ENCODE data around the gene MYF5. TPM values are rescaled to one million over a fixed set of nuclear protein-coding genes. Genes with fewer than 3 reads are reported as not detected.

Gene MYF5
- total RNA-seq, 2 donors from 2014 or later: not detected

DNA sequence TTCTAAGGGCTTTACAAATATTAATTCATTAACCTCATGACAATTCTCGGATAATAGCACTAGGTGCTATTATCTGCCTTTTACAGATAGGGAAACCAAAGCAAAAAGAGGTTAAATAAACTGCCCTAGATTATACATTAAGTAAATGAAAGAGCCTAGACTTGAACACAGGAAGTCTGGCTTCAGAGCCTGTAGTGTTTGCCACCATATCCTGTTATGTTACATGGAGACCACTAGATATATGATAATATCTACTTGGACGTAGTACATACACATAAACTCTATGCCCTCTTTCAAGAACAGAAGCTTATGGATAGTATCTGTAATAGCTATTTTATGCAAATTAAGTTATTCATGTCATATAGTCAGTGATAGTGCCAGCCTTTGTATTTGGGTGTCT is 26.2 kb upstream of the MYF5 start:
- Histone ChIP-seq H3K4me1 (no peaks in the 10 kb centered on the region), H3K4me3 (no peak overlapping the region), H3K27ac (no peak overlapping the region), H3K27me3 (no peaks in the 10 kb centered on the region), H3K36me3 (replicated peaks in 1 of 2; ENCODE audit: insufficient read depth in 1 of 2, low read depth in 2 of 2) (no peaks in the 10 kb centered on the region), H3K9me3 (no peaks in the 10 kb centered on the region)
- ATAC-seq (no peak), DNase-seq (no peak)
- no peak for TF ChIP-seq POLR2A (IDR thresholded peaks at IDR 0.05)
- 40 to 42% methylated on average over 2 of the region's 2 CpGs for WGBS, 2 donors
- intact Hi-C loops (cut with DNase I): no loop called here

DNA sequence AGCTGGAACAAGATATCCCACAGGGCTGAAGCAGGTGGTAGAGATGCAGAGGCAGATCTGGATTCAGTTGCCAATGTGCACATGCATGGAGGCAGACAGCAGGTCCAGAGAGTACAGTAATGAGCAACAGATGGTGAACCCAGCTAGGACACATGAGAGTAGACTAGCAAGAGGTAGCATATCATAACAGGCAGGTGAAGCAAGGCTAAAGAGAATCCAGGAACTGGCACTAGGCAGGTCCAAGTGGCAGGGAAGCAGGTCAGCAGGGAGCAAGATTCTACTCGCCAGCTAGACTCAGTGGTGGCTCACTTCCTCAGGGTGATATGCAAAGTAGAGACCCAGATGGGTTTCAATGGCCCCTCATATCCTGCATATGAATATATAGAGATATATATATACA is 24.6 kb upstream of the MYF5 start:
- no peaks in the 10 kb centered on the region for H3K36me3 ChIP-seq (replicated peaks in 1 of 2; ENCODE audit: insufficient read depth in 1 of 2, low read depth in 2 of 2)
- H3K9me3 ChIP-seq: no peaks in the 10 kb centered on the region
- no peak overlapping the region for H3K27ac ChIP-seq
- intact Hi-C loops (cut with DNase I): no loop called here
- no peak overlapping the region for H3K4me3 ChIP-seq
- 80 to 88% methylated on average over 1 of the region's 1 CpG for WGBS, 2 donors
- TF ChIP-seq, protein P1, sequence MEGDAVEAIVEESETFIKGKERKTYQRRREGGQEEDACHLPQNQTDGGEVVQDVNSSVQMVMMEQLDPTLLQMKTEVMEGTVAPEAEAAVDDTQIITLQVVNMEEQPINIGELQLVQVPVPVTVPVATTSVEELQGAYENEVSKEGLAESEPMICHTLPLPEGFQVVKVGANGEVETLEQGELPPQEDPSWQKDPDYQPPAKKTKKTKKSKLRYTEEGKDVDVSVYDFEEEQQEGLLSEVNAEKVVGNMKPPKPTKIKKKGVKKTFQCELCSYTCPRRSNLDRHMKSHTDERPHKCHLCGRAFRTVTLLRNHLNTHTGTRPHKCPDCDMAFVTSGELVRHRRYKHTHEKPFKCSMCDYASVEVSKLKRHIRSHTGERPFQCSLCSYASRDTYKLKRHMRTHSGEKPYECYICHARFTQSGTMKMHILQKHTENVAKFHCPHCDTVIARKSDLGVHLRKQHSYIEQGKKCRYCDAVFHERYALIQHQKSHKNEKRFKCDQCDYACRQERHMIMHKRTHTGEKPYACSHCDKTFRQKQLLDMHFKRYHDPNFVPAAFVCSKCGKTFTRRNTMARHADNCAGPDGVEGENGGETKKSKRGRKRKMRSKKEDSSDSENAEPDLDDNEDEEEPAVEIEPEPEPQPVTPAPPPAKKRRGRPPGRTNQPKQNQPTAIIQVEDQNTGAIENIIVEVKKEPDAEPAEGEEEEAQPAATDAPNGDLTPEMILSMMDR (IDR thresholded peaks at IDR 0.05): no peak
- no peak for TF ChIP-seq POLR2A (IDR thresholded peaks at IDR 0.05)
- no peaks in the 10 kb centered on the region for H3K4me1 ChIP-seq
- ATAC-seq (no peak), DNase-seq (no peak)
- H3K27me3 ChIP-seq: no peaks in the 10 kb centered on the region

DNA sequence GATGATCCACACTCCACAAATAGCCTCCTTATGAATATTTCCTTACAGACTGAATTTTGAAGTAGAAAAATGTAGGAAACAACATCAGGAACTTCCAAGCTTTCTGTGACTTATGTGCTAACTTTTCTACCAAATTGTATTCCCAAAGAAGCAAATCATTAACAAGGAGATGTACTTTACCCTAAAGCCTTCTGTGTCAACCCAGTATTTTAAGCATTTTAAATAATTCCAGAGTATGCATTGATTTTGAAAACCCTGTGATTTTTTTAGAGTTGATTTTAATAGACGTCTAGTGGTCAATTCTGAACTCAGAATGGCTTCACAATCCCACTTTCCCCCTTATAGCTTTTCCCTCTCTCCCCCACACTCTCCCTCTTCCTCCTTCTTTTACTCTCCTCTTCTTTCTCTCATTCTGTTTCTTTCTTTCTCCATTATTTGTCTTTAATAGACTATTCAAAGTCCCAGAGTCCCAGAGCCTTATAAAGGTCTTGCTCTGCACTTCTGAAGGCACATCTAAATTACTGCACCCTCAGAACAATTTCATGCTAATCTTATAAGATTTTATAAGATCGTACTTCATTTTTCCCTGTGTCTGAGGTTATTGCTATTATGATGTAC is 19.3 kb upstream of the MYF5 start:
- Histone ChIP-seq H3K9me3 (no peaks in the 10 kb centered on the region), H3K4me1 (no peaks in the 10 kb centered on the region), H3K36me3 (replicated peaks in 1 of 2; ENCODE audit: insufficient read depth in 1 of 2, low read depth in 2 of 2) (no peaks in the 10 kb centered on the region), H3K27ac (no peak overlapping the region), H3K27me3 (no peaks in the 10 kb centered on the region), H3K4me3 (no peak overlapping the region)
- TF ChIP-seq POLR2A (IDR thresholded peaks at IDR 0.05): no peak
- TF ChIP-seq, protein P1 (IDR thresholded peaks at IDR 0.05): no peak
- intact Hi-C loops (cut with DNase I): no loop called here
- ATAC-seq (no peak), DNase-seq (no peak)
- WGBS, 2 donors: 50% methylated on average over 2 of the region's 2 CpGs

DNA sequence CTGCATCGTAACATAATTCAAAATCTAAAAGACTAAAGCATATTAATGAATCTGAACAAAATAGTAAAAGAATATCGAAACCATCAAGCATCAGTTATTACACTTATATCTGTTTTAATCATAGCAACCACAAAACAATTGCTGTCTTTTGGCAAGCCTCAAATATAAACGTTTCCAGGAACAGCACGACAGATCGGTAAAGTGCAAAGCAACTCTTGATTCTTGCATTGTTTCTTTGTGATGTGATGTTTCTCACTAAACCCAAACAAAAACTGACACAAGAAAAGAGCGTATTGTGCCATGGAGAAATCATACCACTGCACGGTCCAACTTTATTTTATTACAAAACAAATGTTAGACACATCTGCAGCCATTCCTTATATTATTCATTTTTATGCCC is 18.5 kb upstream of the MYF5 start:
- no peaks in the 10 kb centered on the region for H3K27me3 ChIP-seq
- no peak for DNase-seq
- 73 to 76% methylated on average over 7 of the region's 7 CpGs for WGBS, 2 donors
- H3K9me3 ChIP-seq: no peaks in the 10 kb centered on the region
- no peak overlapping the region for H3K4me3 ChIP-seq
- no peak for ATAC-seq
- H3K36me3 ChIP-seq (replicated peaks in 1 of 2; ENCODE audit: insufficient read depth in 1 of 2, low read depth in 2 of 2): no peaks in the 10 kb centered on the region
- no peak for TF ChIP-seq POLR2A (IDR thresholded peaks at IDR 0.05)
- TF ChIP-seq, protein P1 (IDR thresholded peaks at IDR 0.05): no peak
- H3K27ac ChIP-seq: no peak overlapping the region
- intact Hi-C loops (cut with DNase I): no loop called here
- no peaks in the 10 kb centered on the region for H3K4me1 ChIP-seq

DNA sequence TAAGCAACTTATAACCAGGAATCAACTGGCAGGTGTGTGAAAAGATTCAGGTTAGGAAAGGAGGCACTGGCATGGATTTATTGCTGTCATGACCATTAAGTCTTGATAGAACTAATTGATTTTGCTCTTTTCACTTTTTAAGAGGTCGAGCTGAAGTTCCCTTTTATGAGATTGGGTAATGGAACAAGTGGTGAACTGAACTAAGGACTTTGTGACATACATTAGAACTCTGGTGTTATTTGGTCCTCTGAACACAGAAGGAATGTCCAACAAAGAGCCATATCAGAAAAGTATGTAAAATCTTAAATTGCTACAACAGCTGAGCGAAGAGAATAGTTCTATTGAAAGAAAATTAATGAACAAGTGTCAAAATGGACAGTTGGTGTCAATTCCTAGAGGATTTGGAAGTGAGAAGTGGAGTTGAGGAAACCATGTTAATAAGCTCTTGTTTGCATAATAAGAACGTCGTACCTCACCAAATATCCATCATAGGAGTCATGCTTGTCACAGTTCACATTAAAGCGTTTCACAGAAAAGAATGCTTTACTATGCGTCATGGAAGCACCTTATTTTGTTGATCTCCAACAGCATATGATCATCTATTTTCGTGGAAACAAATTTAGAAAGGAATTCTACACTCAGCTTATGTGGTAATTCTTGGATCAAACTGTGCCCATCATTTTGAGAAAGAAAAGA is 17.7 kb upstream of the MYF5 start:
- 51 to 55% methylated on average over 7 of the region's 7 CpGs for WGBS, 2 donors
- DNase-seq (no peak), ATAC-seq (no peak)
- Histone ChIP-seq H3K36me3 (replicated peaks in 1 of 2; ENCODE audit: insufficient read depth in 1 of 2, low read depth in 2 of 2) (no peaks in the 10 kb centered on the region), H3K27ac (no peak overlapping the region), H3K4me1 (no peaks in the 10 kb centered on the region), H3K27me3 (no peaks in the 10 kb centered on the region), H3K9me3 (no peaks in the 10 kb centered on the region), H3K4me3 (no peak overlapping the region)
- intact Hi-C loops (cut with DNase I): no loop called here
- TF ChIP-seq POLR2A (IDR thresholded peaks at IDR 0.05): no peak
- TF ChIP-seq, protein P1 (IDR thresholded peaks at IDR 0.05): no peak
